Brain microvascular endothelial cell (primary cell): ENCODE measurements around the gene MAP4.

Source experiments
- DNase-seq: peaks from one replicate; pipeline ENCODE4 v3.0.0-alpha.2; 2020
- H3K27ac ChIP-seq: fragments of 250-450 bp; sonication (Bioruptor Pico); 2 replicates; pipeline ENCODE4 v1.5.1; 2020; ENCODE audit warnings: mild to moderate bottlenecking, moderate library complexity
- H3K27me3 ChIP-seq: fragments of 250-450 bp; sonication (Bioruptor Pico); replicated peaks from 2 replicates; pipeline ENCODE4 v1.5.1; 2020; ENCODE audit warnings: mild to moderate bottlenecking
- H3K36me3 ChIP-seq: fragments of 250-450 bp; sonication (Bioruptor Pico); replicated peaks from 2 replicates; pipeline ENCODE4 v1.5.1; 2020; ENCODE audit warnings: mild to moderate bottlenecking
- H3K4me3 ChIP-seq: 2 replicates; pipeline ENCODE4 v1.5.1; 2011; ENCODE audit warnings: low read depth, mild to moderate bottlenecking, control low read depth, low read length, moderate library complexity
- CTCF ChIP-seq: IDR thresholded peaks from 2 replicates; pipeline ENCODE4 v1.5.1; 2011; ENCODE audit warnings: low read depth, mild to moderate bottlenecking, moderate library complexity, low read length, control low read depth, inconsistent platforms; ENCODE audit errors: missing control alignments
- in situ Hi-C: cut with HindIII; loops from 2 replicates; pipeline ENCODE4 v1.10.0; 2017; ENCODE audit warnings: low sequenced_read_pairs, low pct_ligation_motif_present

Gene MAP4

DNA sequence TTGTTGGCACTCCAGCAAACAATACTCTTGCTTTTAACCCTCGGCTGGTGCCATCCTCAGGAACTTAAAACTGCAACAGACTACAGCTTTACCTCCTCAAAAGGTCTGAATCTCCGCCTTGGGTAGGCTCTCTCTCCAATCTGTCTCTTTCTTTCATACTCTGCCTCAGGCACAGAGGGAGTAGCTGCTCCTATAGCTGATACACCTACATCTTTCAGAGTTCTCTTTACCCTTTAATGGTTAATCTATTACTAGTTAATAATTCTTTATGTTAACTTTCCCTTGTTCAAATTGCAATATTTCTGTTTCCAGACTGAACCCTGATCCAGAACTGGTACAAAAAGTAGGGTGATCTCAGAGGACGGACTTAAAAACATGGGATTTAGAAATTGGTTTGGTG lies 66.2 kb downstream of the MAP4 start:
- Histone ChIP-seq H3K27ac (no peak overlapping the region), H3K36me3 (no peaks in the 10 kb centered on the region), H3K4me3 (no peak overlapping the region), H3K27me3 (no peaks in the 10 kb centered on the region)
- no peak for TF ChIP-seq CTCF
- in situ Hi-C loops, result no loop called here
- DNase-seq, result no peak

DNA sequence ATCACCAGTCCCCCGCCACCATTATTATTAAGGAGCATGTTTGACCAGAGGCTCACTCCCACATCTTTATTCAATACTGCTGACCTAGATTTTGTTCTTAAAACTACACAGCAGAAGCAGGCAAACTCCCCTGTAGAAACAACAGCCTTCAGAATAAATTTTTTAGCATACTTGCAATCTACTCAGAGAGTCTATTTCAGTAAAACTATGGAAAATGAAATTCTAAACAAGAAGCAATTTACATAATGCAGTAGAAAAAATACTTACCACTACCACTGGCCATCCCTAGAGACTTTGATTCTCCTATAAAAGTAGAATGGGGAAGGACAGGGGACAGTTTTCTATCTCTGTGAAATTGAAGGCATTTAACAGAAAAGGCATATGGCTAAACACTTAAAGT lies 76.0 kb downstream of the MAP4 start:
- Histone ChIP-seq H3K27ac (no peak overlapping the region), H3K27me3 (no peaks in the 10 kb centered on the region), H3K36me3 (no peaks in the 10 kb centered on the region), H3K4me3 (no peak overlapping the region)
- in situ Hi-C loops, result no loop called here
- no peak for DNase-seq
- no peak for TF ChIP-seq CTCF

GRCh38 chr3:47932421-47932820 lies 83.8 kb downstream of the MAP4 start:
- peaks cover 5% of the 10 kb centered on the region for H3K36me3 ChIP-seq
- H3K27me3 ChIP-seq, result no peaks in the 10 kb centered on the region
- in situ Hi-C loops, result no loop called here
- no peak overlapping the region for H3K4me3 ChIP-seq
- H3K27ac ChIP-seq, result no peak overlapping the region
- TF ChIP-seq CTCF, result no peak
- no peak for DNase-seq

DNA sequence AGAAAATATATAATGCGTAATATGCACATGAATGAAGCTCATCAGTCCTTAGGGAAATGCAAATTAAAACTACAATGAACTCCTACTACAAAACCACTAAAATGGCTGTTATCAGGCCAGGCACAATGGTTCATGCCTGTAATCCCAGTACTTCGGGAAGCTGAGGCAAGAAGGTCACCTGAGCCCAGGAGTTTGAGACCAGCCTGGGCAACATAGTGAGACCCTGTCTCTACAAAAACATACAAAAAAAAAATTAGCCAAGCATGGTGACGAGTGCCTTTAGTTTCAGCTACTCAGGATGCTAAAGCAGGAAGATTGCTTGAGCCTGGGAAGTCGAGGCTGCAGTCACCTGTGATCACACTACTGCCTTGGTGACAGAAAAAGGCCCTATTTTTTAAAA lies 85.2 kb downstream of the MAP4 start:
- H3K27ac ChIP-seq, result no peak overlapping the region
- peaks cover 15% of the 10 kb centered on the region for H3K36me3 ChIP-seq
- in situ Hi-C loops, result no loop called here
- no peak overlapping the region for H3K4me3 ChIP-seq
- no peak for DNase-seq
- no peak for TF ChIP-seq CTCF
- H3K27me3 ChIP-seq, result no peaks in the 10 kb centered on the region

GRCh38 chr3:47916696-47917095 lies 99.5 kb downstream of the MAP4 start:
- in situ Hi-C loops, result no loop called here
- Histone ChIP-seq H3K27me3 (no peaks in the 10 kb centered on the region), H3K4me3 (no peak overlapping the region), H3K27ac (no peak overlapping the region), H3K36me3 (peaks cover 66% of the 10 kb centered on the region)
- no peak for TF ChIP-seq CTCF
- DNase-seq, result no peak

- no peak for TF ChIP-seq CTCF
- Histone ChIP-seq H3K36me3 (peaks cover 69% of the 10 kb centered on the region), H3K4me3 (no peak overlapping the region), H3K27ac (no peak overlapping the region), H3K27me3 (no peaks in the 10 kb centered on the region)
- in situ Hi-C loops, result no loop called here
- no peak for DNase-seq
Measured at GRCh38 chr3:47916201-47916600, 100.0 kb downstream of the MAP4 start.
